WERI-Rb-1 (cell line): ENCODE results near the gene TNF.
"Not testable (repeated sequence)": the region's sequence is repeated elsewhere in the genome, so short reads cannot be mapped to it uniquely, and the experiment has no call there.

Experiments used
- DNase-seq: peaks from one replicate; pipeline ENCODE4 v3.0.0-alpha.2; 2020
- H3K27ac ChIP-seq: fragments of 250-450 bp; sonication (Bioruptor Pico); 2 replicates; pipeline ENCODE4 v1.5.1; 2020; ENCODE audit warnings: mild to moderate bottlenecking, moderate library complexity
- H3K27me3 ChIP-seq: fragments of 250-450 bp; sonication (Bioruptor Pico); 2 replicates; pipeline ENCODE4 v1.5.1; 2021; ENCODE audit warnings: mild to moderate bottlenecking, low read depth, moderate library complexity; ENCODE audit not compliant: insufficient read depth, severe bottlenecking
- H3K36me3 ChIP-seq: fragments of 250-450 bp; sonication (Bioruptor Pico); 2 replicates; pipeline ENCODE4 v1.5.1; 2020; ENCODE audit warnings: mild to moderate bottlenecking, moderate library complexity
- H3K4me3 ChIP-seq: 2 replicates; pipeline ENCODE4 v1.5.1; 2011; ENCODE audit warnings: low read depth, mild to moderate bottlenecking, control low read depth, low read length
- H3K9me3 ChIP-seq: fragments of 250-450 bp; sonication (Bioruptor Pico); 2 replicates; pipeline ENCODE4 v1.5.1; 2021; ENCODE audit warnings: mild to moderate bottlenecking, moderate library complexity; ENCODE audit not compliant: severe bottlenecking
- CTCF ChIP-seq: IDR thresholded peaks from 2 replicates; pipeline ENCODE4 v1.5.1; 2011; ENCODE audit warnings: low read depth, mild to moderate bottlenecking, control low read depth, inconsistent platforms, low read length

The TNF gene

GRCh38 chr6:31546339-31546957, 28.9 kb upstream of the TNF start, which contains the start of gene ATP6V1G2:
Gene ATP6V1G2 (minus strand): TSS chr6:31546608. CDS start chr6:31546559, 49 bp downstream.
- no peaks in the 10 kb centered on the region for H3K27me3 ChIP-seq
- TF ChIP-seq CTCF: peak; percentile 98
- peak within 1 kb of the TSS; percentile 65 for H3K4me3 ChIP-seq
- H3K36me3 ChIP-seq: peaks cover 38% of the 10 kb centered on the region
- peak; percentile 99 for DNase-seq
- H3K9me3 ChIP-seq: no peaks in the 10 kb centered on the region
- peak within 1 kb of the TSS; percentile 82 for H3K27ac ChIP-seq

GRCh38 chr6:31546958-31547726, 28.2 kb upstream of the TNF start, which contains the start of gene NFKBIL1:
Gene NFKBIL1 (plus strand): TSS chr6:31547608. CDS start chr6:31547695, 87 bp downstream.
- Histone ChIP-seq H3K36me3 (peaks cover 42% of the 10 kb centered on the region), H3K4me3 (peak within 1 kb of the TSS; percentile 65), H3K27ac (peak within 1 kb of the TSS; percentile 82), H3K27me3 (no peaks in the 10 kb centered on the region), H3K9me3 (no peaks in the 10 kb centered on the region)
- TF ChIP-seq CTCF: no peak
- DNase-seq: peak; percentile 99

- no peak for TF ChIP-seq CTCF
- Histone ChIP-seq H3K27ac (peak overlapping the region; percentile 82), H3K36me3 (peaks cover 49% of the 10 kb centered on the region), H3K4me3 (peak overlapping the region; percentile 65), H3K9me3 (no peaks in the 10 kb centered on the region), H3K27me3 (no peaks in the 10 kb centered on the region)
- DNase-seq: no peak
Measured at GRCh38 chr6:31547727-31548543, 27.4 kb upstream of the TNF start.

- Histone ChIP-seq H3K27me3 (no peaks in the 10 kb centered on the region), H3K36me3 (peaks cover 51% of the 10 kb centered on the region), H3K4me3 (no peak overlapping the region), H3K27ac (no peak overlapping the region), H3K9me3 (no peaks in the 10 kb centered on the region)
- DNase-seq: no peak
- no peak for TF ChIP-seq CTCF
Measured at GRCh38 chr6:31548544-31548873, 26.9 kb upstream of the TNF start.

GRCh38 chr6:31551371-31551770, 24.0 kb upstream of the TNF start:
- not testable (repeated sequence) for H3K27ac ChIP-seq
- DNase-seq: peak; percentile 77

More at GRCh38 chr6:31551371-31551770, 24.0 kb upstream of the TNF start:
- H3K9me3 ChIP-seq, H3K27me3 ChIP-seq, H3K4me3 ChIP-seq: not testable (repeated sequence)
- H3K36me3 ChIP-seq: peaks cover 67% of the 10 kb centered on the region
- TF ChIP-seq CTCF: peak; percentile 84
